ENCODE results near the gene GOLGA6L9. TPM values are rescaled to one million over a fixed set of nuclear protein-coding genes. Genes with fewer than 3 reads are reported as not detected.
"Not testable (repeated sequence)": the region's sequence is repeated elsewhere in the genome, so short reads cannot be mapped to it uniquely, and the experiment has no call there.

The GOLGA6L9 gene, protein sequence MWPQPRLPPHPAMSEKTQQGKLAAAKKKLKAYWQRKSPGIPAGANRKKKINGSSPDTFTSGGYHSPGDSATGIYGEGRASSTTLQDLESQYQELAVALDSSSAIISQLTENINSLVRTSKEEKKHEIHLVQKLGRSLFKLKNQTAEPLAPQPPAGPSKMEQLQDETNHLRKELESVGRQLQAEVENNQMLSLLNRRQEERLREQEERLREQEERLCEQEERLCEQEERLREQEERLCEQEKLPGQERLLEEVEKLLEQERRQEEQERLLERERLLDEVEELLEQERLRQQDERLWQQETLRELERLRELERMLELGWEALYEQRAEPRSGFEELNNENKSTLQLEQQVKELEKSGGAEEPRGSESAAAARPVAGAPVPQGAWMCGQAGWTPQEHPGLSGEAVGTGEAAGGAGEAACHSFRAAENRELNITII
- total RNA-seq = 0.69 and 4.6 TPM in 2 replicates

GRCh38 chr15:82429693-82430092 lies at the start of gene GOLGA6L9:
GOLGA6L9 (plus strand) TSS chr15:82429816; CDS start chr15:82430080, 264 bp downstream.
- not testable (repeated sequence) for DNase-seq (ENCODE audit: low read depth)

DNA sequence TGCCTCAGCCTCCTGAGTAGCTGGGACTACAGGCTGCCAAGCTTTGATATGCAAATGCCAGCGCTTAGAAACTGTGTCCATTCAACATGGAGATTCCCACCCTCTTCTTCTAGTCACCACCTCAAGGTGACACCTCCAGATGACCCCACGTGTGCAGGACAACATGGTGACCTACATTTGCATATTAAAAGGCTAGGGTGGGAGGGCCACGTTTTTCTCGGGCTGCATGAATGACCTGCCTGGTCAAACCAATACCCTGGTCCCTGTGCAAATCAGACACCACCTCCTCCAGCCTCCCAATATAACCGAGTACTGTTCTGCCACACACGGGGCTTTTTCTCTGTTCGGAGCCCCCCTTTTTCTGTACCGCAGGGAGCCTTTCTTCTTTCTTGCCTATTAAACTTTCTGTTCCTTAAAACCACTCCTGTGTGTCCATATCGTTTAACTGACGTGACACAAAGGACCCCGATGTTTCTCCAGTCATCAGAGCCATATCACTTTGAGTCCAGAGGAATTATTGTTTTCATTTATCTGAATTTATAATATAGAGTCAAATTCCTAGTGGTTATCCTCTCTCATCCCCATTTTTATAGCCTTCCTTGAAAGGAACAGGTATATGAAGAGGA lies 48.2 kb upstream of the GOLGA6L9 start:
- DNase-seq (ENCODE audit: low read depth) = not testable (repeated sequence)

- not testable (repeated sequence) for DNase-seq (ENCODE audit: low read depth)
Measured at GRCh38 chr15:82387209-82387608, 42.4 kb upstream of the GOLGA6L9 start.

- DNase-seq (ENCODE audit: low read depth) = not testable (repeated sequence)
Measured at GRCh38 chr15:82390152-82390551, 39.5 kb upstream of the GOLGA6L9 start.

- DNase-seq (ENCODE audit: low read depth) = not testable (repeated sequence)
Measured at GRCh38 chr15:82392077-82392476, 37.5 kb upstream of the GOLGA6L9 start.

GRCh38 chr15:82393671-82394070 lies 35.9 kb upstream of the GOLGA6L9 start:
- peak; percentile 29 for DNase-seq (ENCODE audit: low read depth)

DNA sequence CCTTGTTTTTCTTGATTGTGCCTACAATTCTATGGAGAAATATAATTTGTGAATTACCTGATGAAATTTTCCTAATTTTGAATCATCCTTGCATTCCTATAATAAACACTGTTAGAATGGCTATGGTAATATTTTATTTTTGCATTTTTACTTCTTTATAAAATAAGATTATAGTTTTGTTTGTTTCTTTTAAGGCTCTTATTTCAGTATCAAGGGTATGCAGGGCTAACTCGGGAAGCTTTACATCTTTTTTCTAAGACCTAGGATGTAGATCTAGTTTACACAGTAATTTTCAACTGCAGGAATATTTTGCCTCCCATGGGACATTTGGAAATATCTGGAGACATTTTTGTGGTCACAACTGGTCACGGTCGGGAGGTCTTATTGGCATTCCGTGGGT lies 33.8 kb upstream of the GOLGA6L9 start:
- not testable (repeated sequence) for DNase-seq (ENCODE audit: low read depth)

DNA sequence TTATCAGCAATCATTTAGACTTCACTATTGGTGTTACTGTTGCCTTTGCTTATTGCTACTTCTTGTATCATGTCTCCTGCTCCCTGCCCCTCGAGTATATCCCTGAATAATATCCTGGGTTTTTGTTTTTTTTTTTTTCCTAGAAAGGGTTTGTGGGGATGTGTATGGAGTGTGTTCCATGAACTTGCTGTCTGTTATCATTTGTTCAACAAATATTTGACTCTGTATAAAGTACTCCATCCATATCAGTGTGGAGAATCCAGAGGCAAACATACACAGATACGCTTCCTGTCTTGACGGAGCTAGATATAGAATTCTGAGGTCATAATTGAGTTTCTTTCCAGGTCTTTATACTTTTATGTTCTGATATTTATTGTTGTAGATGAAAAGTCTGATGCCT lies 31.8 kb upstream of the GOLGA6L9 start:
- DNase-seq (ENCODE audit: low read depth) = no peak

DNA sequence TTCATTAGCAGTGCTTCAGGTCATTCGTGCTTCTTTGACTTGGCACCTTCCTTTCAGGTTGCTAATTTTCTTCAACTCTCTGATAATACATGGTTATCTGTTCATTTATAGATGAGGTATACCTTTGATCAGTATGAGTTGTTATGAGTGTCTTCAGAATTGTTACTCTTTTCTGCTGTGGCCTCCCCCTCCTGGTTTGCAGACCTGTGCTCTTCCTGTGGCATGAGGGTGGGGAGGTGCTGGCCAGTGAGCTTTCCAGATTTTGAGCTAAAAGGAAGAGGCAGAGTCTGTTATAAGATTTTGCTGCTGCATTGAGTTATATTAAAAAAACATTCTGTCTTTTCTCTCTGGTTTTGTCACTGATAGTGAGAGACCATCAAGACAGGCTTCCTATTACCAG lies 30.8 kb upstream of the GOLGA6L9 start:
- DNase-seq (ENCODE audit: low read depth) = no peak

DNA sequence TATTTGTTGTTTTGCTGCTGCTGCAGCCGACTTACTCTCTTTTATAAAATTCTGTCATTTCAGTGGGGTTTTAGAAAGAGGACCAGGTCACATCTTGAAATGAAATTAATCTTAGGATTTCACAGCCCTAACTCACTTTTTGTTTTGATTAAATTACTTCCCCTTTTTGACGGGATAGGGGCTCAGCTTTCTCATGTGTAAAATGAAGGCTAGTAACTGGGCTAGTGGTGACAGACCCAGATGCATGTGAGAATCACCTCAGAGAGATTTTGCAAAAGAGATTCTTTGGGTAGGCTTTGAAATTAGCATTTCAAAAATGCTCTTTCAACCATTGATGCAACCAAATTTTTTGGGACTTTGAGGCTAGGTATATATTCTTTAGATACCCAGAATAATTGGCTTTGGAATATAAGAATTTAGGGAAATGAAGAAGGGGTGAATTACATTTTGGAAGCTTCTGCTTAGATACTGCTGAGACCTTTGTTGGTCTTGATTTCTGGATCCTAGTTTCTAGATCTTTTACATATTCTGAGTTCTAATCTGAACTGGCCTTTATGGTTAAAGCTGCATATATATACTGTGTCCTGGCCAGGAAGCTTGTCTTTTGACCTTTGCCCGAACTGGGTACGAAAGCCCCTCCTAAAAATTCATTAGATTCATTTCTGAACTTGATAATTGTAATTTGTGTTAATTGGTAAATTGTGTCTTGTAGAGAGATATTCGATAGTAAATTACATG lies 30.1 kb upstream of the GOLGA6L9 start:
- not testable (repeated sequence) for DNase-seq (ENCODE audit: low read depth)

- DNase-seq (ENCODE audit: low read depth) = not testable (repeated sequence)
Measured at GRCh38 chr15:82401918-82402317, 27.7 kb upstream of the GOLGA6L9 start.

- DNase-seq (ENCODE audit: low read depth) = not testable (repeated sequence)
Measured at GRCh38 chr15:82402341-82402740, 27.3 kb upstream of the GOLGA6L9 start.

- DNase-seq (ENCODE audit: low read depth) = not testable (repeated sequence)
Measured at GRCh38 chr15:82406211-82406610, 23.4 kb upstream of the GOLGA6L9 start.

GRCh38 chr15:82410306-82410705 lies 19.3 kb upstream of the GOLGA6L9 start:
- peak; percentile 30 for DNase-seq (ENCODE audit: low read depth)

GRCh38 chr15:82411595-82411994 lies 18.0 kb upstream of the GOLGA6L9 start:
- DNase-seq (ENCODE audit: low read depth) = not testable (repeated sequence)

DNA sequence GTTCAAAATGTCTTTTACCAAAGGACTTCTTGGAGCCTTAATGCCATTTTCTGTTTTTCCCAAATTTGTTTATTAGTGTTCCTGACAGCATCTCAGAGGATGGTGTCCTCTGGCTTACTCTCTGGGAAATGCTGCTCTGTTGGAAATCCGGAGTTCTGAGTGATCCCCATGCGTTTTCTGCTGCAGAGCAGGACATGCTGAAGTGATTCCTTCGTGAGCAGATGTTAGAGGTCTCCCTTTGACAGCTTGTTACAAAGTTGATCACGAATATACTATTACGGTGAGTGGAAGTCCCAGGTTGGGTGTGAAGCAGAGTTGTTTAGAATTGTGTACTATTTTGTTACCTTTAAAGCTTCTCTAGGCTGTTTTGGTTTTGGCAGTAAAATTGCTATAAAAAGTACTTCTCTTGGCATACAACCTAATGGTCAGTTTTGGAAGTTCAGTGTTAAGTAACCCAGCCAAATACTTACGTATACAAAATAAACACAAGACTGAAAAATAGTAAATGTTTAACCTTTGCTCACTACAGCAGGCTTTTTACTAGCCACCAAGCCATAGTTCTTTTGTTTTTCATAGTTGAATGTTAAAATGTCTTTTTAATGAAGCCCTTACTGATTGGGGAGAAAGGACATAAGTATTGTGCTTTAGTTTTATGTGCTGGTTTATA lies 15.0 kb upstream of the GOLGA6L9 start:
- peak; percentile 89 for DNase-seq (ENCODE audit: low read depth)

GRCh38 chr15:82420516-82420915 lies 9.1 kb upstream of the GOLGA6L9 start:
- DNase-seq (ENCODE audit: low read depth) = not testable (repeated sequence)

DNA sequence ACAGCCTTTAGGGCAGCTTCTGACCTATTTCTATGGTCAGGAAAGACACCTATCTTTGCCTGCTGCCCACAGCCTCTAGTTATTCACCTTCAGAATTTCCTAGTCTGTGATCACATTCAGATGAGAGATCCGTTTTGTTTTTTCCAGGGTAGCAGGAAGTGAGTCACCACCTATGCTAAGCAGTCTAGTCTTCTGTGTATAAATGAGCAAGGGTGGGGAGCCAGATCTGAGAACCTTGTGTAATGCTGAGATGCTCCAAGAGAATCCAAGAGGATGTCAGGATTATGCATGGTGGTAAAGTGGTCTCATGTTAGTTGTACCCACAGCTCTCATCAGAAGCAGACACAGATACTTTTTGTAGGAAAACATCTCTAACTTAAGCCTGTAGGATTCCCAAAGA lies 8.7 kb upstream of the GOLGA6L9 start:
- not testable (repeated sequence) for DNase-seq (ENCODE audit: low read depth)

- DNase-seq (ENCODE audit: low read depth) = not testable (repeated sequence)
Measured at GRCh38 chr15:82427117-82427516, 2.5 kb upstream of the GOLGA6L9 start.

- not testable (repeated sequence) for DNase-seq (ENCODE audit: low read depth)
Measured at GRCh38 chr15:82445420-82445819, 15.8 kb downstream of the GOLGA6L9 start.

DNA sequence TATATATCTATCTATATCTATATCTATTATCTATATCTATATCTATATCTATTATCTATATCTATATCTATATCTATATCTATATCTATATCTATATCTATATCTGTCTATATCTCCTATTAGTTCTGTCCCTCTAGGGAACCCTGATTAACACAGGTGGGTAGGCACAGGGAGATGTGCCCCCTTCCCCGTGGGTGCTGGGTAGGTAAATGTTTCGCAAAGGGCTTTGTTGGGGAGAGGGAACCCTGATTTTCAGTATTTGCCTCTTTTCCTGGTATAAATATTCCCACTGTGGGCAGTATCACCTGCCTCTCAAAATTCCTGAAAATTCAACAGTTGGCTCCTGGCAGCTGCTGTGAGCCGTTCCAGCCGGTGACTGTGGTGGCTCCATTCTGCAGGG lies 27.7 kb downstream of the GOLGA6L9 start:
- not testable (repeated sequence) for DNase-seq (ENCODE audit: low read depth)

DNA sequence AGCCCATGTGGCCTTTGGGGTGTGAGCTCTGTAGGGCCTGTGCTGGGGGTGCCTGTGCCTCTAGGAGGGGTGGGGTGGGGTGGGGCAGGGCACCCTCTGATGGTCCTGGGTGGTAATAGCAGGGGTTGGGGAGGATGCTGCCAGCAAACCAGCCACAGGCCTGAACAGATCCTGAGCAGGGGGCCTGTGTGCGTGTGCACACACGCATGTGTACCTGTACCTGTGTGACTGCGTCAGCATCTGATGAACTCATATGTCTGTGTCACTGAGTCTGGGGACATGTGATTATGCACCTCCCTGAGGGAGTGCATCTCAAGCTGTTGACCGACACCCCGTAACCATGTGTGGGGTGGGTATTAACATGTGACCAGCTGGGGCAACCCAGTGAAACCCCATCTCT lies 36.0 kb downstream of the GOLGA6L9 start:
- DNase-seq (ENCODE audit: low read depth) = not testable (repeated sequence)
